Lower leg skin (tissue), 3 donors: ENCODE measurements around the gene PIGR.

Source experiments
- CTCF ChIP-seq, 3 donors: fragments of 450-650 bp; IDR thresholded peaks; one replicate each; pipeline ENCODE4 v1.5.1; 2016; ENCODE audit warnings: antibody characterized with exemption in 3 of 3, mild to moderate bottlenecking in 3 of 3, moderate library complexity in 2 of 3
- POLR2A ChIP-seq, 2 donors: fragments of 450-650 bp; IDR thresholded peaks; one replicate each; pipeline ENCODE4 v1.6.1; 2016 to 2017; ENCODE audit warnings: antibody characterized with exemption in 2 of 2, mild to moderate bottlenecking in 1 of 2, moderate library complexity in 1 of 2

- no peak for TF ChIP-seq CTCF (IDR thresholded peaks at IDR 0.05)
- TF ChIP-seq POLR2A (IDR thresholded peaks at IDR 0.05), result no peak
Measured at GRCh38 chr1:206949641-206950040, 3.4 kb upstream of the PIGR start.
